H1 (cell line): ENCODE measurements around the gene INAVA. TPM values are rescaled to one million over a fixed set of nuclear protein-coding genes. Genes with fewer than 3 reads are reported as not detected.

Experiments used
- CTCF ChIA-PET: fragments of 300-600 bp; sonication (Branson Sonifier 250); formaldehyde crosslinking; loops from one replicate; lab custom pipeline; 2021; ENCODE audit not compliant: partially characterized antibody; lab: Charles Lee
- POLR2A ChIA-PET: fragments of 300-600 bp; sonication (Branson Sonifier 250); formaldehyde crosslinking; loops from one replicate; lab custom pipeline; 2021; ENCODE audit warnings: inconsistent platforms; ENCODE audit not compliant: partially characterized antibody; lab: Charles Lee
- DNase-seq, 2 experiments: peaks; one replicate each; pipeline versions ENCODE4 v3.0.0 to v3.0.0-alpha.2; 2010 to 2022; ENCODE audit warnings: low spot score in 2 of 2, low read depth in 1 of 2, mixed read lengths in 1 of 2
- FAIRE-seq: peaks from 2 replicates; lab custom pipeline; 2011; peaks lifted over from hg19 to GRCh38; lab: Jason Lieb, UNC
- H2AFZ ChIP-seq: 2 replicates; pipeline ENCODE4 v1.8.1; 2012; ENCODE audit warnings: low read length, inconsistent platforms
- H2AK5ac ChIP-seq: 2 replicates; pipeline ENCODE4 v1.6.1; 2013; ENCODE audit warnings: low read depth, low read length
- H2BK120ac ChIP-seq: replicated peaks from 2 replicates; pipeline ENCODE3; 2013; ENCODE audit warnings: low read depth, low read length, inconsistent platforms
- H2BK12ac ChIP-seq: 2 replicates; pipeline ENCODE4 v1.6.1; 2013; ENCODE audit warnings: low read depth, low read length
- H2BK15ac ChIP-seq: 2 replicates; pipeline ENCODE4 v1.6.1; 2013; ENCODE audit warnings: low read length
- H2BK20ac ChIP-seq: 2 replicates; pipeline ENCODE4 v1.6.1; 2013; ENCODE audit warnings: low read length
- H2BK5ac ChIP-seq: 2 replicates; pipeline ENCODE4 v1.6.1; 2013; ENCODE audit warnings: low read depth, low read length
- H3K14ac ChIP-seq: 2 replicates; pipeline ENCODE4 v1.6.1; 2013; ENCODE audit warnings: inconsistent platforms; ENCODE audit not compliant: insufficient read length
- H3K18ac ChIP-seq: 2 replicates; pipeline ENCODE4 v1.6.1; 2013; ENCODE audit warnings: low read length; ENCODE audit errors: extremely low read depth
- H3K23ac ChIP-seq: 2 replicates; pipeline ENCODE4 v1.6.1; 2013; ENCODE audit warnings: inconsistent platforms; ENCODE audit not compliant: insufficient read length
- H3K23me2 ChIP-seq: 2 replicates; pipeline ENCODE4 v1.6.1; 2013; ENCODE audit warnings: low read depth, low read length
- H3K27ac ChIP-seq: 2 replicates; pipeline ENCODE4 v1.6.1; 2011; ENCODE audit warnings: low read depth, low read length, inconsistent platforms
- H3K27me3 ChIP-seq, 4 experiments: replicated peaks in 1 of 4; 1 replicate in 1 of 4; 2 replicates in 3 of 4; pipeline versions ENCODE4 v1.6.1 to v1.8.1; 2011 to 2013; ENCODE audit warnings: low read length in 3 of 4, mild to moderate bottlenecking in 3 of 4, inconsistent platforms in 2 of 4, mixed read lengths in 2 of 4, moderate library complexity in 1 of 4; ENCODE audit not compliant: control insufficient read depth in 3 of 4, insufficient read depth in 3 of 4; ENCODE audit errors: extremely low read depth in 1 of 4
- H3K36me3 ChIP-seq, 4 experiments: 2 replicates each; pipeline versions ENCODE4 v1.6.1 to v1.8.1; 2011 to 2013; ENCODE audit warnings: mild to moderate bottlenecking in 4 of 4, low read length in 3 of 4, moderate library complexity in 2 of 4, control low read depth in 1 of 4, inconsistent platforms in 1 of 4; ENCODE audit not compliant: insufficient read depth in 4 of 4, control insufficient read depth in 2 of 4
- H3K4ac ChIP-seq: replicated peaks from 2 replicates; pipeline ENCODE3; 2013; ENCODE audit warnings: low read length, low read depth, mixed read lengths, inconsistent platforms; ENCODE audit not compliant: insufficient read length
- H3K4me1 ChIP-seq, 4 experiments: replicated peaks in 1 of 4; 1 replicate in 1 of 4; 2 replicates in 3 of 4; pipeline versions ENCODE4 v1.6.1 to v1.8.1; 2011 to 2013; ENCODE audit warnings: low read length in 3 of 4, inconsistent platforms in 2 of 4, mixed read lengths in 1 of 4; ENCODE audit not compliant: insufficient read depth in 4 of 4, control insufficient read depth in 3 of 4
- H3K4me2 ChIP-seq, 2 experiments: 2 replicates each; pipeline versions ENCODE4 v1.6.1 to v1.8.1; 2011 to 2013; ENCODE audit warnings: low read depth in 2 of 2, low read length in 2 of 2, control low read depth in 1 of 2, inconsistent platforms in 1 of 2, mild to moderate bottlenecking in 1 of 2; ENCODE audit not compliant: insufficient read depth in 1 of 2
- H3K4me3 ChIP-seq, 4 experiments: fragments of 200-600, 300-600 bp in 1 of 4; sonication (generic), shearing (Covaris generic), sonication (Bioruptor Twin) in 1 of 4; 2 replicates each; pipeline versions ENCODE4 v1.5.1 to v1.8.1; 2011 to 2016; ENCODE audit warnings: low read length in 4 of 4, low read depth in 3 of 4, control low read depth in 2 of 4, inconsistent platforms in 2 of 4, mild to moderate bottlenecking in 2 of 4, mixed read lengths in 1 of 4, moderate library complexity in 1 of 4; ENCODE audit not compliant: insufficient read depth in 2 of 4; ENCODE audit errors: extremely low read depth in 1 of 4
- H3K56ac ChIP-seq: replicated peaks from 2 replicates; pipeline ENCODE3; 2013; ENCODE audit warnings: low read depth, mild to moderate bottlenecking, mixed read lengths, low read length, inconsistent platforms; ENCODE audit not compliant: insufficient read length
- H3K79me1 ChIP-seq: 2 replicates; pipeline ENCODE4 v1.6.1; 2013; ENCODE audit warnings: low read depth, low read length, control low read depth
- H3K79me2 ChIP-seq, 2 experiments: 2 replicates each; pipeline versions ENCODE4 v1.6.1 to v1.8.1; 2012 to 2013; ENCODE audit warnings: low read length in 2 of 2, mild to moderate bottlenecking in 2 of 2, inconsistent platforms in 1 of 2; ENCODE audit not compliant: insufficient read depth in 2 of 2, control insufficient read depth in 1 of 2
- H3K9ac ChIP-seq, 4 experiments: replicated peaks in 1 of 4; 1 replicate in 1 of 4; 2 replicates in 3 of 4; pipeline versions ENCODE4 v1.6.1 to v1.8.1; 2011 to 2013; ENCODE audit warnings: low read depth in 3 of 4, low read length in 3 of 4, control low read depth in 2 of 4, mild to moderate bottlenecking in 2 of 4, moderate library complexity in 2 of 4, inconsistent platforms in 1 of 4; ENCODE audit errors: extremely low read depth in 1 of 4
- H3K9me3 ChIP-seq, 2 experiments: 2 replicates each; pipeline versions ENCODE4 v1.6.1 to v1.8.1; 2012 to 2013; ENCODE audit warnings: mild to moderate bottlenecking in 2 of 2, moderate library complexity in 2 of 2, control low read depth in 1 of 2, inconsistent platforms in 1 of 2, low read depth in 1 of 2, low read length in 1 of 2, mixed read lengths in 1 of 2; ENCODE audit not compliant: insufficient read depth in 2 of 2
- H4K20me1 ChIP-seq, 2 experiments: replicated peaks in 1 of 2; 2 replicates each; pipeline versions ENCODE3 to v1.8.1; 2011 to 2013; ENCODE audit warnings: inconsistent platforms in 2 of 2, low read length in 2 of 2, mild to moderate bottlenecking in 1 of 2; ENCODE audit not compliant: insufficient read depth in 2 of 2, control insufficient read depth in 1 of 2
- H4K5ac ChIP-seq: 2 replicates; pipeline ENCODE4 v1.6.1; 2013; ENCODE audit warnings: low read length, low read depth, mixed read lengths, inconsistent platforms; ENCODE audit not compliant: insufficient read length
- H4K8ac ChIP-seq: 2 replicates; pipeline ENCODE4 v1.8.0; 2013; ENCODE audit warnings: mild to moderate bottlenecking, moderate library complexity, low read length, inconsistent platforms; ENCODE audit not compliant: insufficient read depth; ENCODE audit errors: extremely low read depth
- H4K91ac ChIP-seq: replicated peaks from 2 replicates; pipeline ENCODE3; 2013; ENCODE audit warnings: low read length, mixed read lengths, inconsistent platforms; ENCODE audit not compliant: insufficient read length
- E2F6 ChIP-seq: IDR thresholded peaks from 2 replicates; pipeline ENCODE4 v1.6.1; 2012; ENCODE audit warnings: inconsistent platforms
- POLR2A ChIP-seq, 2 experiments: IDR thresholded peaks; 1 replicate in 1 of 2; 2 replicates in 1 of 2; pipeline ENCODE4 v1.6.1; 2011; ENCODE audit warnings: low read depth in 2 of 2, low read length in 2 of 2, mild to moderate bottlenecking in 2 of 2; ENCODE audit errors: control extremely low read depth in 1 of 2
- POLR2AphosphoS5 ChIP-seq: IDR thresholded peaks from 2 replicates; pipeline ENCODE4 v1.6.1; 2011; ENCODE audit warnings: low read depth, low read length
- TAF1 ChIP-seq: IDR thresholded peaks from 2 replicates; pipeline ENCODE4 v1.6.1; 2011; ENCODE audit warnings: mild to moderate bottlenecking, low read depth, low read length
- TEAD4 ChIP-seq: IDR thresholded peaks from 2 replicates; pipeline ENCODE4 v1.6.1; 2012; ENCODE audit warnings: low read depth, low read length, inconsistent platforms, mixed read lengths
- WGBS, 2 experiments: shearing (Covaris generic) in 1 of 2; methylation state at CpG; one replicate each; pipeline versions ENCODE4 v1.1.6 to v1.1.7; 2013 to 2015; ENCODE audit warnings: low lambda C conversion rate in 2 of 2, mixed read lengths in 2 of 2, inconsistent platforms in 1 of 2, low coverage in 1 of 2, missing lambda C conversion rate in 1 of 2; ENCODE audit not compliant: insufficient replicate concordance in 2 of 2, insufficient coverage in 1 of 2, insufficient read length in 1 of 2; ENCODE audit errors: extremely low coverage in 1 of 2, missing lambda C conversion rate in 1 of 2; 5-methylcytosine and 5-hydroxymethylcytosine counted together
- polyA plus RNA-seq, 7 experiments: library from polyadenylated mRNA; depleted of rRNA in 3 of 7; stranded (reverse) in 5 of 7; unstranded in 2 of 7; fragments of >200 nt in 5 of 7; fragments of 200-250 nt in 2 of 7; gene quantifications; 1 replicate in 5 of 7; 2 replicates in 1 of 7; 4 replicates in 1 of 7; pipeline versions ENCODE4 v1.2.1 to v1.2.3, GENCODE V29; 2011 to 2013; ENCODE audit warnings: missing spikeins in 2 of 7, mixed read lengths in 2 of 7
- total RNA-seq: library from RNA; stranded (reverse); fragmentation: NEBNext Ultra II Directional; extraction: Animal tissue kit (Norgen Biotek cat#: 25700); gene quantifications from 2 replicates; pipeline ENCODE4 v1.2.1, GENCODE V29; 2021

INAVA gene
- total and polyA plus RNA-seq, 2 of the 8 experiments (the other 6 are each of a cell fraction or from before 2014, with no cell fraction given), result 46.8 to 49.3 TPM

GRCh38 chr1:200893411-200893901 lies 1.2 kb upstream of the INAVA start:
- peak overlapping the region; percentile 4 to 78 (median 22); a peak in 5 of 8 replicates for H3K4me3 ChIP-seq
- no peak for DNase-seq
- FAIRE-seq, result no peak

More at GRCh38 chr1:200893411-200893901, 1.2 kb upstream of the INAVA start:
- Histone ChIP-seq H3K4me2 (peak overlapping the region; percentile 79 to 95), H2BK20ac (no peak overlapping the region), H4K8ac (no peak overlapping the region), H3K23me2 (peaks cover 8% of the 10 kb centered on the region), H2BK12ac (peak overlapping the region; percentile 79; the same call in 1 of the 2 replicates), H3K27ac (peak overlapping the region; percentile 43; the same call in 1 of the 2 replicates), H3K79me1 (peaks cover 25% of the 10 kb centered on the region), H3K4ac (no peak overlapping the region), H3K4me1 (peaks cover 15 to 45% (median 33%) of the 10 kb centered on the region in 4 experiments), H2BK15ac (0 out of 2 replicates have a peak overlapping the region, but pooled peaks have one; percentile 47), H2BK120ac (no peak overlapping the region), H3K56ac (no peak overlapping the region), H2AFZ (no peak overlapping the region), H3K9ac (peak overlapping the region in 1 of 4 experiments; percentile 6; a peak in 1 of 7 replicates), H3K27me3 (no peaks in the 10 kb centered on the region), H2AK5ac (no peak overlapping the region), H3K23ac (no peak overlapping the region), H3K36me3 (peaks cover 0 to 8% (median 0%) of the 10 kb centered on the region in 4 experiments; a peak in 3 of 8 replicates), H3K14ac (no peak overlapping the region), H3K18ac (peak overlapping the region; percentile 20; the same call in 1 of the 2 replicates), H4K20me1 (peaks cover 6 to 17% of the 10 kb centered on the region in 2 experiments), H3K79me2 (peaks cover 3 to 58% of the 10 kb centered on the region in 2 experiments), H3K9me3 (no peaks in the 10 kb centered on the region), H4K5ac (peak overlapping the region; percentile 41), H2BK5ac (peak overlapping the region; percentile 73; the same call in 1 of the 2 replicates), H4K91ac (no peak overlapping the region)
- ChIA-PET POLR2A (interaction anchor here (0.7 to 11.2 kb wide), 12 partner anchors 8 to 272 kb away, joined by 3 to 208 read pairs (median 12); partner anchors contain the start of genes GPR25, KIF14 and KIF21B), CTCF (interaction anchor here (1.0 to 8.6 kb wide), 4 partner anchors 9 to 146 kb away, joined by 3 to 47 read pairs (median 4); no protein-coding TSS in a partner anchor)
- 32% methylated on average over 6 of the region's 6 CpGs; no CpG with 5 or more reads in 1 of the 2 experiments for WGBS, 2 experiments
- TF ChIP-seq POLR2AphosphoS5 (0 out of 2 replicates have a peak, but pooled peaks have one; percentile 33), POLR2A (IDR thresholded peaks at IDR 0.05; ENCODE audit: control extremely low read depth in 1 of 2, low read depth in 2 of 2, low read length in 2 of 2) (peak in 1 of 2 experiments; percentile 26; a peak in 1 of 3 replicates), E2F6 (no peak), TEAD4 (0 out of 2 replicates have a peak, but pooled peaks have one; percentile 56), TAF1 (peak; percentile 16; the same call in 1 of the 2 replicates)
